Uterus (tissue), 2 donors: ENCODE results near the gene RIMS3.

Source experiments
- CTCF ChIP-seq, 4 experiments: fragments of 200-600 bp in 2 of 4; fragments of 450-650 bp in 2 of 4; sonication (generic) in 2 of 4; IDR thresholded peaks; one replicate each; pipeline ENCODE4 v1.5.1; 2016 to 2019; ENCODE audit warnings: antibody characterized with exemption in 4 of 4, mild to moderate bottlenecking in 2 of 4, moderate library complexity in 1 of 4
- POLR2A ChIP-seq, 2 donors: fragments of 450-650 bp; IDR thresholded peaks; one replicate each; pipeline ENCODE4 v1.6.1; 2016; ENCODE audit warnings: antibody characterized with exemption in 2 of 2, mild to moderate bottlenecking in 1 of 2, moderate library complexity in 1 of 2

- TF ChIP-seq POLR2A (IDR thresholded peaks at IDR 0.05) = no peak
- no peak for TF ChIP-seq CTCF (IDR thresholded peaks at IDR 0.05)
Observed at GRCh38 chr1:40662864-40663263, 2.6 kb downstream of the RIMS3 start.
